ENCODE data around the gene EYA3.

EYA3 gene

DNA sequence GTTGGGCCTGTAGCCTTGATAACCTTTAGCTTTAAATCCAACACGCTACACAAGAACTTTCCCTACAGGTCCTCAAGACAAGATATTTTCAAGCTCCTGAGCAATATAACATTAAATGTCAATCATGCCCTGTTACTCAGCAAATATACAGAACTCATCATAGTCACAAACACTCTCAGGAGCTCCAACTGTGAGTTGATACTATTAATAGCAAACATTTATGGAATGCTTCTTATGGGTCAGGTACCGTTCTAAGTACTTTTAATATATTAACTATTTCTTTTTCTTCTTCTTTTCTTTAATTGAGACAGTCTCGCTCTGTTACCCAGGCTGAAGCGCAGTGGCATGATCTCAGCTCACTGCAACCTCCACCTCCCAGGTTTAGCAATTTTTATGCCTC, 10.1 kb downstream of the EYA3 start:
- Histone ChIP-seq H3K27me3 (ENCODE audit: control insufficient read depth, insufficient read depth, low read length) (no peaks in the 10 kb centered on the region), H3K4me3 (ENCODE audit: low read length) (no peak overlapping the region), H3K27ac (ENCODE audit: low read depth, low read length) (no peak overlapping the region), H3K4me1 (ENCODE audit: control insufficient read depth, insufficient read depth, low read length) (no peaks in the 10 kb centered on the region), H3K36me3 (ENCODE audit: control insufficient read depth, insufficient read depth, low read length) (no peaks in the 10 kb centered on the region), H3K9ac (ENCODE audit: low read length) (no peak overlapping the region)

DNA sequence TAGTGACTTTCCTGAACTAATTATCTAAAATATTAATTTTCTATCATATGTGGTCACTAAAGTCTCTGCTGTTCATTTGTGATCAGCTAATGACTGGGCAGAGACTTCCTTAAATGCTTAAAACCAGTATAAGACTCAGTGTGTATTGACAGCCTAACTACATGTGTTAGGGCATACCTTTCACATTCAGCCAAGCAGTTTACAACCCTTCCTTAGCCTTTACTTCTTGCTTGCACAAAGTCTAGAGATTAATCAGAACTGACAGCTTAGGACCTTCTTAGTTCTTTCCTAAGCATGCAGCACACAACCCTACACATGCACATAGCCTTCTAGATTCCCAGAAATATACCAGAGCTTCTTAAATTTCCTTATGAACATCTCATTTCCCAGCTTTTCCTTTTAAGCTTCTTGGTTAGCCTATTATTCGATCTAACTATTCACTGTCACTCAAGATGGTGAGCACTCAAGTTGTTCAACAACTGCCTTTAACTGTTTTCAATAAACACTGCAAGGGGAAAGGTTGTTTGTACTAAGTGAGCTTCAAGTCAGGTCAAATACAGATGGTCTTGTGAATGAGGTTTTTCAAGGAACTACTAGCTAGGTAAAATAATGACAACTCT, 13.4 kb downstream of the EYA3 start:
- H3K9ac ChIP-seq (ENCODE audit: low read length) = no peak overlapping the region
- no peaks in the 10 kb centered on the region for H3K27me3 ChIP-seq (ENCODE audit: control insufficient read depth, insufficient read depth, low read length)
- H3K27ac ChIP-seq (ENCODE audit: low read depth, low read length) = no peak overlapping the region
- H3K4me1 ChIP-seq (ENCODE audit: control insufficient read depth, insufficient read depth, low read length) = no peaks in the 10 kb centered on the region
- H3K4me3 ChIP-seq (ENCODE audit: low read length) = no peak overlapping the region
- no peaks in the 10 kb centered on the region for H3K36me3 ChIP-seq (ENCODE audit: control insufficient read depth, insufficient read depth, low read length)

- Histone ChIP-seq H3K27me3 (ENCODE audit: control insufficient read depth, insufficient read depth, low read length) (no peaks in the 10 kb centered on the region), H3K27ac (ENCODE audit: low read depth, low read length) (no peak overlapping the region), H3K4me3 (ENCODE audit: low read length) (no peak overlapping the region), H3K4me1 (ENCODE audit: control insufficient read depth, insufficient read depth, low read length) (no peaks in the 10 kb centered on the region), H3K9ac (ENCODE audit: low read length) (no peak overlapping the region), H3K36me3 (ENCODE audit: control insufficient read depth, insufficient read depth, low read length) (no peaks in the 10 kb centered on the region)
Observed at GRCh38 chr1:28073867-28074266, 14.5 kb downstream of the EYA3 start.

GRCh38 chr1:28071813-28072212, 16.6 kb downstream of the EYA3 start:
- Histone ChIP-seq H3K27me3 (ENCODE audit: control insufficient read depth, insufficient read depth, low read length) (no peaks in the 10 kb centered on the region), H3K36me3 (ENCODE audit: control insufficient read depth, insufficient read depth, low read length) (no peaks in the 10 kb centered on the region), H3K4me1 (ENCODE audit: control insufficient read depth, insufficient read depth, low read length) (no peaks in the 10 kb centered on the region), H3K27ac (ENCODE audit: low read depth, low read length) (no peak overlapping the region), H3K9ac (ENCODE audit: low read length) (no peak overlapping the region), H3K4me3 (ENCODE audit: low read length) (no peak overlapping the region)

DNA sequence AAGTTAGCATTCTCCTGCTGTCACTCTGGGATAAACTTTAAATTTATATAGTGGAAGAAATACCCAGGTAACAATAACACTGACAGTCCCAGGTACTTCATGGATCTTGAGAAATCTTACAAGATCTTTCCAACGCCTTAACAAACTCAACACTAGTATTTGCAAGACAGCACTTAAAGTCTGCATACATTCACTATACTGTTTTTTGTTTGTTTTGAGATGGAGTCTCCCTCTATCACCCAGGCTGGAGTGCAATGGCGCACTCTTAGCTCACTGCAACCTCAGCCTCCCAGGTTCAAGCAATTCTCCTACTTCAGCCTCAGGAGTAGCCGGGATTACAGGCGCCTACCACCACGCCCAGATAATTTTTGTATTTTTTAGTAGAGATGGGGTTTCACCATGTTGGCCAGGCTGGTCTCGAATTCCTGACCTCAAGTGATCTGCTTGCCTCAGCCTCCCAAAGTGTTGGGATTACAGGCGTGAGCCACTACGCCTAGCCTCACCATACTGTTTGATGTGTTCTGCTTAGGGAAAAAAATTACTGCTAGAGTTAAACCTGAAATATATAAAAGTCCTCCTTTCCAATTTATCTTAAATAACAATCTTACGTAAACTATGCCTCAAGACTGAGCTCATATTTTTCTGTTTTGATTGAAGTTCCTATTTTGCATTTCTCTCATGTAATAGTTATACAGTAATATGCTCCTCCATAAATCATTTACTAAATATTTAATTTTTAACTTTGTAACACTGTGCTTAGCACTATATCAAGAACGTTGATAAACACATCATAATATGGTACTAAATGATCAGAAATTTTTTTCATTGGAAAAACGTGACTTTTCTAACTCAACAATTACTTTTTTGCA, 17.5 kb downstream of the EYA3 start:
- H3K9ac ChIP-seq (ENCODE audit: low read length) = no peak overlapping the region
- H3K27me3 ChIP-seq (ENCODE audit: control insufficient read depth, insufficient read depth, low read length) = no peaks in the 10 kb centered on the region
- no peak overlapping the region for H3K27ac ChIP-seq (ENCODE audit: low read depth, low read length)
- H3K36me3 ChIP-seq (ENCODE audit: control insufficient read depth, insufficient read depth, low read length) = no peaks in the 10 kb centered on the region
- H3K4me1 ChIP-seq (ENCODE audit: control insufficient read depth, insufficient read depth, low read length) = no peaks in the 10 kb centered on the region
- no peak overlapping the region for H3K4me3 ChIP-seq (ENCODE audit: low read length)

DNA sequence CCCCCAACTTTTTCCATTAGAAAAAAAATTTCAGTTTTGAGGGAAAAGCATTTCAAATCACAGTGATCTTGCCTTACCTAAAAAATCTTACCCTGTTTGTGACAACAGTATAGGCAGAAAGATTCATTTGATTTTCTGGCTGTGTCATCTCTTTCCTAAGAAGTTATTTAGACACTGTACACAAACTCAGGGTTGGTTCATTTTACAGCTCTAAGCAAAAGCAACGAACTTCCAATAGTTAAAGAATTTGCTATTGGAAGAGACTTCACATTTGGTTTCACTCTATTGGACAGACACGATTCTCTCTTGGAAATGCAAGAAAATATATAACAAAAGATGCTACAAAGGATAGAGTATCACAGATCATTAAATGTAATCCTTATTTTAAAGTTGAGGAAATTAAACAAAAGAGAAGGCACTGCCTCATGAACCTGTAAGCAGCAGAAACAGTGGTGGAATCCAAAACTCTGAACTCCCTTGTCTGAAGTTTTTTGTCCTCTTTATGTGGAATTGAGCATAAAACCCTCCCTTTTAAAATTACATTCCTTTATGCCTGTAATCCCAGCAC, 20.8 kb downstream of the EYA3 start:
- Histone ChIP-seq H3K27me3 (ENCODE audit: control insufficient read depth, insufficient read depth, low read length) (no peaks in the 10 kb centered on the region), H3K4me1 (ENCODE audit: control insufficient read depth, insufficient read depth, low read length) (no peaks in the 10 kb centered on the region), H3K27ac (ENCODE audit: low read depth, low read length) (no peak overlapping the region), H3K36me3 (ENCODE audit: control insufficient read depth, insufficient read depth, low read length) (no peaks in the 10 kb centered on the region), H3K9ac (ENCODE audit: low read length) (no peak overlapping the region), H3K4me3 (ENCODE audit: low read length) (no peak overlapping the region)

- no peaks in the 10 kb centered on the region for H3K4me1 ChIP-seq (ENCODE audit: control insufficient read depth, insufficient read depth, low read length)
- H3K9ac ChIP-seq (ENCODE audit: low read length) = no peak overlapping the region
- no peaks in the 10 kb centered on the region for H3K27me3 ChIP-seq (ENCODE audit: control insufficient read depth, insufficient read depth, low read length)
- H3K4me3 ChIP-seq (ENCODE audit: low read length) = no peak overlapping the region
- H3K36me3 ChIP-seq (ENCODE audit: control insufficient read depth, insufficient read depth, low read length) = no peaks in the 10 kb centered on the region
- no peak overlapping the region for H3K27ac ChIP-seq (ENCODE audit: low read depth, low read length)
Observed at GRCh38 chr1:28066393-28067154, 21.8 kb downstream of the EYA3 start.

- H3K27me3 ChIP-seq (ENCODE audit: control insufficient read depth, insufficient read depth, low read length) = no peaks in the 10 kb centered on the region
- no peak overlapping the region for H3K27ac ChIP-seq (ENCODE audit: low read depth, low read length)
- no peaks in the 10 kb centered on the region for H3K36me3 ChIP-seq (ENCODE audit: control insufficient read depth, insufficient read depth, low read length)
- no peak overlapping the region for H3K4me3 ChIP-seq (ENCODE audit: low read length)
- no peaks in the 10 kb centered on the region for H3K4me1 ChIP-seq (ENCODE audit: control insufficient read depth, insufficient read depth, low read length)
- no peak overlapping the region for H3K9ac ChIP-seq (ENCODE audit: low read length)
Observed at GRCh38 chr1:28064064-28064463, 24.3 kb downstream of the EYA3 start.

DNA sequence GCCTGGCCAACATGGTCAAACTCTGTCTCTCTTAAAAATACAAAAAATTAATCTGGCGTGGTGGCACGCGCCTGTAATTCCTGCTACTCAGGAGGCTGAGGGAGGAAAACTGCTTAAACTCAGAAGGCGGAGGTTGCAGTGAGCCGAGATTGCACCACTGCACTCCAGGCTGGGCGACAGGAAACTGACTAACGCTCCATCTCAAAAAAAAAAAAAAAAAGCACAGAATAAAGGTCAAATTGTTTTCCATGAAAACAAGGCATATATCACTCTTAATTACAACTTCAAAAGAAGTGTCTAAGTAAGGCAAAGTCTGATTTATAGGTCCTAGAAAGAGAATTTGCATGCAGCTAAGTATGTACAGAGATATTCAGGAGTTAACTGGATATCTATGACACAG, 25.6 kb downstream of the EYA3 start:
- H3K27ac ChIP-seq (ENCODE audit: low read depth, low read length) = no peak overlapping the region
- no peaks in the 10 kb centered on the region for H3K4me1 ChIP-seq (ENCODE audit: control insufficient read depth, insufficient read depth, low read length)
- H3K4me3 ChIP-seq (ENCODE audit: low read length) = no peak overlapping the region
- no peaks in the 10 kb centered on the region for H3K27me3 ChIP-seq (ENCODE audit: control insufficient read depth, insufficient read depth, low read length)
- no peaks in the 10 kb centered on the region for H3K36me3 ChIP-seq (ENCODE audit: control insufficient read depth, insufficient read depth, low read length)
- no peak overlapping the region for H3K9ac ChIP-seq (ENCODE audit: low read length)

DNA sequence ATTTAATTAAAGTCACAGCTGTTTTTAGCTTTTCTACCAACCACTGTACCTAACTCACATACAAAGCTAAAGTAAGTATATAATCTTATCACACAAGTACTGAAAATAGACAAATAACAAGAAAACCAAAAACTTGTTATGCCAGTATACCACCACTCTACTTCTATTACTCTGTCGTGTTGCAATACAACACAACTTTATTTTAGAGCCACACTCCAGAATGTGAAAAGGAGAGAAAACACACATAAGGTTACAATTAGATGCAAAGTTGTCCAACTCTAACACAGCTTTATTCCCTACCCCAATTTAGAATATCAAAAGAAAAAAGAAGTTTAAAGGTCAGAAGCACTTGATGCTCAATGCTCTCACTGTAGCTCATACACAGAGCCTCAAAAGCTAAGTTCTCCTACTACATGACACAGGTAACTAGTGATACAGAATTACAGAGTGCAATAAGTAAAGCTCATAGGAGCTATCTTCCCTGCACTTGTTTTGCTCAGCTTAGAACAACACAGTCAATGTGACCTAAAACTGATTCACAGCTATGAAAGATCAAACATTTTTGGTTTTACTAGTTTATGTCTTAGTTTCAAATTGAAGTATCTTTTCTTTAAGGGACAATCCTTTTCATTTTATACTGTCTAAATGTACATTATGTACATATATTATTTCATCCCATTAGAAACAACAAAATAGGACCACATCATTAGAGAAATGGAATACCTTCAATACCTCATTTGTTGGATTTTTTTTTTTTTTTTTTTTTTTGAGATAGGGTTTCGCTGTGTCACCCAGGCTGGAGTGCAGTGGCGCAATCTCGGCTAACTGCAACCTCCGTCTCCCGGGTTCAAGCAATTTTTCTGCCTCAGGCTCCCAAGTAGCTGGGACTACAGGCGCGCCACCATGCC, 29.2 kb downstream of the EYA3 start:
- Histone ChIP-seq H3K4me3 (ENCODE audit: low read length) (no peak overlapping the region), H3K27me3 (ENCODE audit: control insufficient read depth, insufficient read depth, low read length) (no peaks in the 10 kb centered on the region), H3K4me1 (ENCODE audit: control insufficient read depth, insufficient read depth, low read length) (no peaks in the 10 kb centered on the region), H3K9ac (ENCODE audit: low read length) (no peak overlapping the region), H3K27ac (ENCODE audit: low read depth, low read length) (no peak overlapping the region), H3K36me3 (ENCODE audit: control insufficient read depth, insufficient read depth, low read length) (no peaks in the 10 kb centered on the region)

- no peaks in the 10 kb centered on the region for H3K27me3 ChIP-seq (ENCODE audit: control insufficient read depth, insufficient read depth, low read length)
- no peak overlapping the region for H3K27ac ChIP-seq (ENCODE audit: low read depth, low read length)
- H3K36me3 ChIP-seq (ENCODE audit: control insufficient read depth, insufficient read depth, low read length) = no peaks in the 10 kb centered on the region
- no peak overlapping the region for H3K4me3 ChIP-seq (ENCODE audit: low read length)
- no peaks in the 10 kb centered on the region for H3K4me1 ChIP-seq (ENCODE audit: control insufficient read depth, insufficient read depth, low read length)
- H3K9ac ChIP-seq (ENCODE audit: low read length) = no peak overlapping the region
Observed at GRCh38 chr1:28058168-28058567, 30.2 kb downstream of the EYA3 start.

Measured in rectal smooth muscle tissue (tissue), 1 donor.